KMS-11 (cell line): ENCODE results near the gene STK33.

Source experiments
- H2AFZ ChIP-seq: fragments of 200-600 bp; sonication (generic); 2 replicates; pipeline ENCODE4 v1.6.1; 2016; ENCODE audit warnings: antibody characterized with exemption, mixed run types, low read depth
- H3K27ac ChIP-seq: fragments of 200-600 bp; sonication (generic); 2 replicates; pipeline ENCODE4 v1.6.1; 2016; ENCODE audit warnings: mild to moderate bottlenecking, mixed run types
- H3K27me3 ChIP-seq: fragments of 200-600 bp; sonication (generic); 2 replicates; pipeline ENCODE4 v1.6.1; 2017; ENCODE audit warnings: mild to moderate bottlenecking, low read depth, mixed run types, moderate library complexity; ENCODE audit not compliant: insufficient read depth
- H3K36me3 ChIP-seq: fragments of 200-600 bp; sonication (generic); 2 replicates; pipeline ENCODE4 v1.6.1; 2017; ENCODE audit warnings: mild to moderate bottlenecking, mixed run types; ENCODE audit not compliant: insufficient read depth
- H3K4me1 ChIP-seq: fragments of 200-600 bp; sonication (generic); 2 replicates; pipeline ENCODE4 v1.6.1; 2016; ENCODE audit warnings: mild to moderate bottlenecking, low read depth, mixed run types; ENCODE audit not compliant: poor library complexity, severe bottlenecking
- H3K4me2 ChIP-seq: fragments of 200-600 bp; sonication (generic); 2 replicates; pipeline ENCODE4 v1.7.0; 2016; ENCODE audit warnings: mild to moderate bottlenecking, mixed run types
- H3K4me3 ChIP-seq: fragments of 200-600 bp; sonication (generic); IDR thresholded peaks from 2 replicates; pipeline ENCODE4 v1.6.1; 2017; ENCODE audit warnings: low read depth, low read length, mixed read lengths; ENCODE audit not compliant: insufficient read depth
- H3K79me2 ChIP-seq: fragments of 200-600 bp; sonication (generic); 2 replicates; pipeline ENCODE4 v1.6.1; 2016; ENCODE audit warnings: low read depth, mixed run types; ENCODE audit not compliant: insufficient read depth
- H3K9ac ChIP-seq: fragments of 200-600 bp; sonication (generic); 2 replicates; pipeline ENCODE4 v1.6.1; 2016; ENCODE audit warnings: mild to moderate bottlenecking, mixed run types
- H4K20me1 ChIP-seq: fragments of 200-600 bp; sonication (generic); 2 replicates; pipeline ENCODE4 v1.6.1; 2016; ENCODE audit warnings: mild to moderate bottlenecking, mixed run types; ENCODE audit not compliant: insufficient read depth
- CTCF ChIP-seq: fragments of 200-600 bp; sonication (generic); conservative IDR thresholded peaks from 2 replicates; pipeline ENCODE4 v1.6.1; 2017; ENCODE audit warnings: low read depth, mild to moderate bottlenecking, antibody characterized with exemption, low read length, moderate library complexity, mixed read lengths

STK33 gene

GRCh38 chr11:8533332-8533731 lies 60.7 kb downstream of the STK33 start:
- Histone ChIP-seq H2AFZ (no peak overlapping the region), H4K20me1 (no peaks in the 10 kb centered on the region; the same call in 1 of the 2 replicates), H3K4me1 (peaks cover 74% of the 10 kb centered on the region), H3K9ac (no peak overlapping the region), H3K36me3 (no peaks in the 10 kb centered on the region), H3K27ac (peak overlapping the region; percentile 53), H3K79me2 (no peaks in the 10 kb centered on the region), H3K27me3 (no peaks in the 10 kb centered on the region), H3K4me2 (peak overlapping the region; percentile 67), H3K4me3 (no peak overlapping the region)
- TF ChIP-seq CTCF, result no peak

DNA sequence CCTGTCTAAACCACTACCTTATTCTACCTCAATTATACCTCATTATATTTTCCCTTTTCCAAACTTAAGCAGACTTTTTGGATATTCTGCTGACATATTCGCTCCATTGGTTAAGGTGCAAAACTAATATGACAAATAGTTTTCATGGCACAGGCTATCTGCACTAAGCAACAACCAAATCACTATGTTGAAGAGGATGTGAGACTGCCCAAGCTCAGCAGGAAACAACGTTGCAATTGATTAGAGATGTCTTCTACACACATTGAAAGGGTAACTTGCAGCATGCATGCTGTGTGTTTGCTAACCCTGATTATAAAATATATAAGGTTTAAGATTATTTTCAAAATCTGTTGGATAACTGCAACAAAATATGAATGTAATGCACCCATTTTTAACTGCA lies 61.6 kb downstream of the STK33 start:
- Histone ChIP-seq H3K4me1 (peaks cover 82% of the 10 kb centered on the region), H3K4me3 (no peak overlapping the region), H2AFZ (no peak overlapping the region), H3K9ac (no peak overlapping the region), H3K27me3 (no peaks in the 10 kb centered on the region), H3K36me3 (no peaks in the 10 kb centered on the region), H3K27ac (peak overlapping the region; percentile 53), H3K4me2 (peak overlapping the region; percentile 67), H3K79me2 (no peaks in the 10 kb centered on the region; the same call in 1 of the 2 replicates), H4K20me1 (no peaks in the 10 kb centered on the region)
- TF ChIP-seq CTCF, result no peak

- no peak for TF ChIP-seq CTCF
- no peak overlapping the region; the same call in 1 of the 2 replicates for H2AFZ ChIP-seq
- H4K20me1 ChIP-seq, result no peaks in the 10 kb centered on the region
- H3K4me2 ChIP-seq, result peak overlapping the region; percentile 67
- H3K27ac ChIP-seq, result peak overlapping the region; percentile 53
- H3K79me2 ChIP-seq, result no peaks in the 10 kb centered on the region; the same call in 1 of the 2 replicates
- H3K9ac ChIP-seq, result no peak overlapping the region
- peaks cover 82% of the 10 kb centered on the region for H3K4me1 ChIP-seq
- H3K27me3 ChIP-seq, result no peaks in the 10 kb centered on the region
- H3K36me3 ChIP-seq, result no peaks in the 10 kb centered on the region
- H3K4me3 ChIP-seq, result no peak overlapping the region
Observed at GRCh38 chr11:8531982-8532381, 62.0 kb downstream of the STK33 start.

GRCh38 chr11:8531312-8531711 lies 62.7 kb downstream of the STK33 start:
- Histone ChIP-seq H2AFZ (no peak overlapping the region), H4K20me1 (no peaks in the 10 kb centered on the region), H3K79me2 (no peaks in the 10 kb centered on the region; the same call in 1 of the 2 replicates), H3K36me3 (no peaks in the 10 kb centered on the region), H3K27ac (peak overlapping the region; percentile 53), H3K27me3 (no peaks in the 10 kb centered on the region), H3K9ac (no peak overlapping the region), H3K4me3 (no peak overlapping the region), H3K4me1 (peaks cover 82% of the 10 kb centered on the region), H3K4me2 (peak overlapping the region; percentile 67)
- TF ChIP-seq CTCF, result no peak

DNA sequence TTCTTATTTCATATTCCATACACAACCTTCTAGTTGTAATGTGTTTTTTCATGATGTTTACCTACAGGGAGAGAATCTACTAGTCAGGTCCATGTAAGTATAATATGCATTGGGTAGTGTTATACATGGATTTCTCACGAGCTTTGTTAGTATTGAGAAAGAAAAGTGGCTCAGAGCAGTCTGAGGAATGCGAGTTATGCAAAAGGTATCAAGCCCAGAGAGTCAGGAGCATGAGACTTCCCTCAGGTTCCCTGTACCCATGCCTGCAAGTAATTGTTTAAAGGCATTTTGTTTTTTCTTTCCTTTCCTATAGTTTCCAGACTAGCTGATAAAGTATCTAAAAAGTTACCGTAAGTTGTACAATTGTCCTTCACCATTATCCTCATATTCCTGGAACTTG lies 66.1 kb downstream of the STK33 start:
- H3K4me2 ChIP-seq, result no peak overlapping the region
- no peak for TF ChIP-seq CTCF
- H4K20me1 ChIP-seq, result no peaks in the 10 kb centered on the region
- H3K27me3 ChIP-seq, result no peaks in the 10 kb centered on the region
- no peaks in the 10 kb centered on the region for H3K36me3 ChIP-seq
- H3K9ac ChIP-seq, result no peak overlapping the region
- no peak overlapping the region for H3K4me3 ChIP-seq
- no peak overlapping the region for H2AFZ ChIP-seq
- H3K27ac ChIP-seq, result no peak overlapping the region
- H3K79me2 ChIP-seq, result no peaks in the 10 kb centered on the region; the same call in 1 of the 2 replicates
- peaks cover 54% of the 10 kb centered on the region for H3K4me1 ChIP-seq
